ENCODE data around the gene HOXD4. TPM values are rescaled to one million over a fixed set of nuclear protein-coding genes. Genes with fewer than 3 reads are reported as not detected.
A peak's percentile ranks its signal among the peaks of the same experiment; 100 is the strongest.

The HOXD4 gene
- total RNA-seq, 2 experiments from 2014 or later = not detected

- CTCF ChIA-PET = no interaction called here
- POLR2A ChIA-PET = no interaction called here
- no peak for DNase-seq
- H3K4me3 Mint-ChIP-seq = no peak overlapping the region
- H3K27ac Mint-ChIP-seq = no peak overlapping the region
- H3K9me3 Mint-ChIP-seq = no peaks in the 10 kb centered on the region
- peaks cover 83% of the 10 kb centered on the region for H3K27me3 Mint-ChIP-seq
- H3K36me3 Mint-ChIP-seq (ENCODE audit: low read depth) = peaks cover 3% of the 10 kb centered on the region
- peaks cover 5% of the 10 kb centered on the region for H3K4me1 Mint-ChIP-seq
Observed at GRCh38 chr2:176173567-176174381, 22.4 kb downstream of the HOXD4 start.

GRCh38 chr2:176174382-176174823 lies 23.1 kb downstream of the HOXD4 start:
- POLR2A ChIA-PET = no interaction called here
- CTCF ChIA-PET = no interaction called here
- Mint-ChIP-seq H3K27ac (no peak overlapping the region), H3K36me3 (ENCODE audit: low read depth) (peaks cover 3% of the 10 kb centered on the region), H3K4me1 (peaks cover 5% of the 10 kb centered on the region), H3K27me3 (peaks cover 87% of the 10 kb centered on the region), H3K4me3 (no peak overlapping the region), H3K9me3 (no peaks in the 10 kb centered on the region)
- no peak for DNase-seq

GRCh38 chr2:176174824-176175708 lies 23.7 kb downstream of the HOXD4 start:
- ChIA-PET CTCF (no interaction called here), POLR2A (no interaction called here)
- H3K9me3 Mint-ChIP-seq = no peaks in the 10 kb centered on the region
- peaks cover 5% of the 10 kb centered on the region for H3K4me1 Mint-ChIP-seq
- H3K27ac Mint-ChIP-seq = no peak overlapping the region
- H3K4me3 Mint-ChIP-seq = no peak overlapping the region
- peaks cover 3% of the 10 kb centered on the region for H3K36me3 Mint-ChIP-seq (ENCODE audit: low read depth)
- DNase-seq = no peak
- peaks cover 87% of the 10 kb centered on the region for H3K27me3 Mint-ChIP-seq

- Mint-ChIP-seq H3K4me3 (no peak overlapping the region), H3K36me3 (ENCODE audit: low read depth) (peaks cover 3% of the 10 kb centered on the region), H3K4me1 (peaks cover 5% of the 10 kb centered on the region), H3K27ac (no peak overlapping the region), H3K9me3 (no peaks in the 10 kb centered on the region), H3K27me3 (peaks cover 88% of the 10 kb centered on the region)
- CTCF ChIA-PET = interaction anchor here (1.2 kb wide), 1 partner anchor 279 kb away, joined by 3 read pairs; no protein-coding TSS in a partner anchor
- no peak for DNase-seq
- POLR2A ChIA-PET = no interaction called here
Observed at GRCh38 chr2:176175709-176176607, 24.6 kb downstream of the HOXD4 start.

- H3K36me3 Mint-ChIP-seq (ENCODE audit: low read depth) = peaks cover 3% of the 10 kb centered on the region
- CTCF ChIA-PET = interaction anchor here (0.9 to 1.1 kb wide), 2 partner anchors 13 to 475 kb away, joined by 3 read pairs; no protein-coding TSS in a partner anchor
- DNase-seq = no peak
- peaks cover 4% of the 10 kb centered on the region for H3K4me1 Mint-ChIP-seq
- H3K27ac Mint-ChIP-seq = no peak overlapping the region
- POLR2A ChIA-PET = no interaction called here
- peaks cover 79% of the 10 kb centered on the region for H3K27me3 Mint-ChIP-seq
- no peaks in the 10 kb centered on the region for H3K9me3 Mint-ChIP-seq
- H3K4me3 Mint-ChIP-seq = peak overlapping the region; percentile 11
Observed at GRCh38 chr2:176177580-176178037, 26.3 kb downstream of the HOXD4 start.

GRCh38 chr2:176178038-176178756 lies 26.8 kb downstream of the HOXD4 start:
- no peak for DNase-seq
- no peak overlapping the region for H3K4me3 Mint-ChIP-seq
- CTCF ChIA-PET = interaction anchor here (0.8 to 1.1 kb wide), 2 partner anchors 37 to 474 kb away, joined by 3 read pairs; no protein-coding TSS in a partner anchor

GRCh38 chr2:176178757-176179295 lies 27.5 kb downstream of the HOXD4 start:
- no peak for DNase-seq
- no peaks in the 10 kb centered on the region for H3K9me3 Mint-ChIP-seq
- no peaks in the 10 kb centered on the region for H3K36me3 Mint-ChIP-seq (ENCODE audit: low read depth)
- H3K27me3 Mint-ChIP-seq = peaks cover 71% of the 10 kb centered on the region
- ChIA-PET CTCF (interaction anchor here (0.8 kb wide), 1 partner anchor 38 kb away, joined by 3 read pairs; no protein-coding TSS in a partner anchor), POLR2A (no interaction called here)
- H3K4me3 Mint-ChIP-seq = no peak overlapping the region
- H3K4me1 Mint-ChIP-seq = peaks cover 3% of the 10 kb centered on the region
- H3K27ac Mint-ChIP-seq = no peak overlapping the region

More at GRCh38 chr2:176178038-176178756, 26.8 kb downstream of the HOXD4 start:
- Mint-ChIP-seq H3K4me1 (peaks cover 3% of the 10 kb centered on the region), H3K27ac (no peak overlapping the region), H3K36me3 (ENCODE audit: low read depth) (peaks cover 2% of the 10 kb centered on the region), H3K9me3 (no peaks in the 10 kb centered on the region), H3K27me3 (peaks cover 74% of the 10 kb centered on the region)
- POLR2A ChIA-PET = no interaction called here

GRCh38 chr2:176181551-176181950 lies 30.2 kb downstream of the HOXD4 start:
- Mint-ChIP-seq H3K4me3 (no peak overlapping the region), H3K9me3 (no peaks in the 10 kb centered on the region), H3K36me3 (ENCODE audit: low read depth) (no peaks in the 10 kb centered on the region), H3K27ac (no peak overlapping the region), H3K4me1 (peaks cover 3% of the 10 kb centered on the region), H3K27me3 (peaks cover 60% of the 10 kb centered on the region)
- ChIA-PET POLR2A (no interaction called here), CTCF (no interaction called here)
- no peak for DNase-seq

GRCh38 chr2:176182671-176183070 lies 31.3 kb downstream of the HOXD4 start:
- H3K4me3 Mint-ChIP-seq = no peak overlapping the region

GRCh38 chr2:176184749-176185148 lies 33.4 kb downstream of the HOXD4 start:
- Mint-ChIP-seq H3K9me3 (no peaks in the 10 kb centered on the region), H3K36me3 (ENCODE audit: low read depth) (peaks cover 4% of the 10 kb centered on the region), H3K4me3 (no peak overlapping the region), H3K27ac (no peak overlapping the region), H3K4me1 (peaks cover 12% of the 10 kb centered on the region), H3K27me3 (peaks cover 53% of the 10 kb centered on the region)
- DNase-seq = no peak
- POLR2A ChIA-PET = no interaction called here
- CTCF ChIA-PET = no interaction called here

More at GRCh38 chr2:176182671-176183070, 31.3 kb downstream of the HOXD4 start:
- Mint-ChIP-seq H3K9me3 (no peaks in the 10 kb centered on the region), H3K36me3 (ENCODE audit: low read depth) (no peaks in the 10 kb centered on the region), H3K4me1 (peaks cover 5% of the 10 kb centered on the region), H3K27me3 (peaks cover 58% of the 10 kb centered on the region), H3K27ac (no peak overlapping the region)
- ChIA-PET POLR2A (no interaction called here), CTCF (no interaction called here)
- no peak for DNase-seq

GRCh38 chr2:176186024-176186423 lies 34.7 kb downstream of the HOXD4 start:
- DNase-seq = no peak
- POLR2A ChIA-PET = no interaction called here
- Mint-ChIP-seq H3K27me3 (peaks cover 52% of the 10 kb centered on the region), H3K36me3 (ENCODE audit: low read depth) (peaks cover 4% of the 10 kb centered on the region), H3K27ac (no peak overlapping the region), H3K4me3 (no peak overlapping the region), H3K4me1 (peaks cover 13% of the 10 kb centered on the region), H3K9me3 (no peaks in the 10 kb centered on the region)
- CTCF ChIA-PET = interaction anchor here (2.2 kb wide), 1 partner anchor 269 kb away, joined by 7 read pairs; no protein-coding TSS in a partner anchor

Measured in activated CD4-positive, alpha-beta memory T cell treated with anti-CD3 and anti-CD28 coated beads, Interleukin-2, amount 10 ng/mL, durations not matched to agents 7 days and 5 days (primary cell).